K562 (cell line): ENCODE measurements around the gene RNU6-9. TPM values are rescaled to one million over a fixed set of nuclear protein-coding genes. Genes with fewer than 3 reads are reported as not detected.

ENCODE experiments used
- CBFB ChIP-seq: sonication (generic); formaldehyde crosslinking; IDR thresholded peaks from 2 replicates; pipeline ENCODE4 v1.4.0; 2020; ENCODE audit warnings: mild to moderate bottlenecking, missing genetic modification reagents
- CBX1 ChIP-seq: sonication (generic); IDR thresholded peaks from 2 replicates; pipeline ENCODE4 v1.6.1; 2016; ENCODE audit warnings: antibody characterized with exemption, low read depth, mild to moderate bottlenecking
- E4F1 ChIP-seq: fragments of 250-450 bp; sonication (Bioruptor Pico); IDR thresholded peaks from 2 replicates; pipeline ENCODE4 v1.5.0; 2021; ENCODE audit warnings: mild to moderate bottlenecking, borderline replicate concordance
- ETV6 ChIP-seq, 3 experiments: fragments of 150-350 bp in 1 of 3; sonication (generic) in 1 of 3; formaldehyde crosslinking in 1 of 3; IDR thresholded peaks; 2 replicates each; pipeline versions ENCODE4 v1.6.1 to v1.8.0; 2014 to 2022; ENCODE audit warnings: borderline replicate concordance in 2 of 3, low read depth in 2 of 3, antibody characterized with exemption in 1 of 3, low read length in 1 of 3, mild to moderate bottlenecking in 1 of 3, missing genetic modification reagents in 1 of 3
- FOXP1 ChIP-seq: sonication (generic); formaldehyde crosslinking; IDR thresholded peaks from 2 replicates; pipeline ENCODE4 v1.8.0; 2022; ENCODE audit warnings: mild to moderate bottlenecking, missing genetic modification reagents
- HDAC2 ChIP-seq: fragments of 450-650 bp; IDR thresholded peaks from 2 replicates; pipeline ENCODE4 v1.6.1; 2016; ENCODE audit warnings: mild to moderate bottlenecking
- NFATC3 ChIP-seq: fragments of 450-650 bp; IDR thresholded peaks from 2 replicates; pipeline ENCODE4 v1.6.1; 2017; ENCODE audit warnings: mild to moderate bottlenecking
- NRF1 ChIP-seq, 2 experiments: fragments of 450-650 bp; IDR thresholded peaks in 1 of 2; conservative IDR thresholded peaks in 1 of 2; 2 replicates each; pipeline ENCODE4 v1.6.1; 2014; ENCODE audit warnings: mild to moderate bottlenecking in 2 of 2
- POLR2B ChIP-seq: fragments of 450-650 bp; IDR thresholded peaks from 2 replicates; pipeline ENCODE4 v1.6.1; 2018; ENCODE audit warnings: low read depth; ENCODE audit not compliant: partially characterized antibody
- SIN3B ChIP-seq: fragments of 450-650 bp; IDR thresholded peaks from 2 replicates; pipeline ENCODE4 v1.6.1; 2017; ENCODE audit warnings: low read depth, mild to moderate bottlenecking, moderate library complexity
- SIRT6 ChIP-seq: IDR thresholded peaks from one replicate; pipeline ENCODE4 v1.6.1; 2012; ENCODE audit warnings: low read depth, mild to moderate bottlenecking, control low read depth, inconsistent platforms, low read length, moderate library complexity
- SMAD1 ChIP-seq: fragments of 150-350 bp; IDR thresholded peaks from 2 replicates; pipeline ENCODE4 v1.6.1; 2014; ENCODE audit warnings: low read length, low read depth; ENCODE audit not compliant: partially characterized antibody
- SOX6 ChIP-seq: fragments of 450-650 bp; IDR thresholded peaks from 2 replicates; pipeline ENCODE4 v1.6.1; 2014; ENCODE audit warnings: mild to moderate bottlenecking
- TRIM24 ChIP-seq, 2 experiments: fragments of 450-650 bp; IDR thresholded peaks; 2 replicates each; pipeline ENCODE4 v1.6.1; 2016
- XRCC5 ChIP-seq: fragments of 200-400 bp; formaldehyde crosslinking; IDR thresholded peaks from 2 replicates; pipeline ENCODE4 v1.6.1; 2017; ENCODE audit warnings: low read depth, mild to moderate bottlenecking, low read length
- ZBTB17 ChIP-seq: fragments of 450-650 bp; formaldehyde crosslinking; IDR thresholded peaks from 2 replicates; pipeline ENCODE4 v1.4.0; 2020; ENCODE audit warnings: mild to moderate bottlenecking
- ZBTB9 ChIP-seq: fragments of 450-650 bp; formaldehyde crosslinking; IDR thresholded peaks from 2 replicates; pipeline ENCODE4 v1.4.0; 2020; ENCODE audit warnings: mild to moderate bottlenecking, moderate library complexity
- ZNF41 ChIP-seq: fragments of 250-450 bp; sonication (Bioruptor Pico); conservative IDR thresholded peaks from 2 replicates; pipeline ENCODE4 v1.4.0; 2020; ENCODE audit warnings: mild to moderate bottlenecking
- ZSCAN29 ChIP-seq: fragments of 450-650 bp; IDR thresholded peaks from 2 replicates; pipeline ENCODE4 v1.6.1; 2017
- ZZZ3 ChIP-seq: fragments of 450-650 bp; IDR thresholded peaks from 2 replicates; pipeline ENCODE4 v1.6.1; 2016; ENCODE audit warnings: antibody characterized with exemption, mild to moderate bottlenecking, moderate library complexity
- polyA plus RNA-seq, 8 experiments: library from polyadenylated mRNA; depleted of rRNA in 4 of 8; stranded (reverse) in 5 of 8; unstranded in 3 of 8; fragments of >200 nt; fragmentation: Nextera tagmentation in 2 of 8; fragmentation: Illumina TruSeq in 1 of 8; extraction: Ambion mirVana in 2 of 8; extraction: Trizol in 1 of 8; gene quantifications; 2 replicates each; pipeline versions ENCODE4 v1.2.1 to v1.2.3, GENCODE V29; 2011 to 2014; ENCODE audit warnings: inconsistent platforms in 1 of 8, missing spikeins in 1 of 8
- total RNA-seq, 7 experiments: library from RNA; depleted of rRNA in 6 of 7; stranded (reverse); fragments of >200 nt in 6 of 7; fragmentation: Illumina TruSeq in 2 of 7; extraction: Trizol in 2 of 7; gene quantifications; 2 replicates each; pipeline versions ENCODE4 v1.2.1 to v1.2.3, GENCODE V29; 2011 to 2021; ENCODE audit warnings: low replicate concordance in 1 of 7
- TF ChIP-seq, protein P1 (sequence below): sonication (generic); formaldehyde crosslinking; IDR thresholded peaks from 2 replicates; pipeline ENCODE4 v1.8.1; 2022; ENCODE audit warnings: missing genetic modification reagents
- TF ChIP-seq, protein P2 (sequence below): fragments of 450-650 bp; IDR thresholded peaks from 2 replicates; pipeline ENCODE4 v1.6.1; 2016; ENCODE audit warnings: low read depth, mild to moderate bottlenecking, moderate library complexity

RNU6-9 gene
- total and polyA plus RNA-seq, 9 of the 15 experiments (the other 6 are each of a cell fraction or from before 2014, with no cell fraction given), result not detected

DNA sequence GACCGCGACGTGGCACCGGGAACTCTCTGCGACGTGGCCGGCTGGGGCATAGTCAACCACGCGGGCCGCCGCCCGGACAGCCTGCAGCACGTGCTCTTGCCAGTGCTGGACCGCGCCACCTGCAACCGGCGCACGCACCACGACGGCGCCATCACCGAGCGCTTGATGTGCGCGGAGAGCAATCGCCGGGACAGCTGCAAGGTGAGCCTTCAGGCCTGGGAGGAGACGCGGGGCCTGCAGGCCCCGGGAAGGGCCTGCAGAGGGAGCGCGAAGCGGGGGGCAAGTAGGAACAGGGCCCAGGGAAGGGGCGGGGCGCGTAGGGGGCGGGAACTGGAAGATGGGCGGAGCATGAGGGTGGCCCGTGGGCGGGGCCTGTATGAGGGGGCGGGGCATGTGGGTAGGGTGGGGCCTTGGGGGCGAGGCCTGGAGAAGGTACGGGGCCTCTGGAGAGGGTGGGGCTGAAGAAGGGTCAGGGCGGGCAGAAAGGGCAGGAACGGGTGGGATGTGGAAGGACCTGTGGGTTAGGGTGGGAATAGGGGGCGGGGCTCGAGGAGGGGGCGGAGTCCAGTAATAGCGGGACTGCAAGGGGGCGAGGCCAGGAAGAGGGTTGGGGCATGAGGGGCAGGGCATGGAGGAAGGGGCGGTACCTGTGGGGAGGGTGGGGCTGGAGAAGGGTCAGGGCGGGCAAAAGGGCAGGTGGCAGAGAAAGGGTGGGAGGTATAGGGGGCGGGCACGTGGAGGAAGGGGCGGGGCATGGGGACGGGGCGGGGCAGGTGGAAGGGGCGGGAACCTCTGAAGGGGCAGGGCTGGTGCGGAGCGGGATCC, 31.3 kb upstream of the RNU6-9 start (continued):
- TF ChIP-seq POLR2B (no peak), NRF1 (conservative IDR thresholded peaks at IDR 0.05 in 1 of 2, IDR thresholded peaks at IDR 0.05 in 1 of 2) (peak; percentile 82 to 86), SIN3B (peak; percentile 52; the same call in 1 of the 2 replicates), ZBTB9 (CRISPR knock-in tag) (peak; percentile 78), SMAD1 (no peak), ZSCAN29 (no peak), SOX6 (no peak; the same call in 1 of the 2 replicates), HDAC2 (0 out of 2 replicates have a peak, but pooled peaks have one; percentile 50), ETV6 (IDR thresholded peaks at IDR 0.05; ENCODE audit: borderline replicate concordance in 1 of 2, low read depth in 2 of 2, low read length in 1 of 2) (no peak), ETV6 (CRISPR knock-in tag; IDR thresholded peaks at IDR 0.05; ENCODE audit: borderline replicate concordance) (0 out of 2 replicates have a peak, but pooled peaks have one; percentile 36), CBFB (CRISPR knock-in tag) (no peak), FOXP1 (CRISPR knock-in tag) (peak; percentile 85; the same call in 1 of the 2 replicates), CBX1 (peak; percentile 66; the same call in 1 of the 2 replicates), TRIM24 (IDR thresholded peaks at IDR 0.05) (peak in 1 of 2 experiments; percentile 70; a peak in 2 of 4 replicates), NFATC3 (no peak), E4F1 (no peak), XRCC5 (0 out of 2 replicates have a peak, but pooled peaks have one; percentile 78), ZNF41 (CRISPR knock-in tag) (no peak), SIRT6 (no peak), ZZZ3 (no peak), ZBTB17 (CRISPR knock-in tag) (0 out of 2 replicates have a peak, but pooled peaks have one; percentile 19)
- TF ChIP-seq, protein P1, sequence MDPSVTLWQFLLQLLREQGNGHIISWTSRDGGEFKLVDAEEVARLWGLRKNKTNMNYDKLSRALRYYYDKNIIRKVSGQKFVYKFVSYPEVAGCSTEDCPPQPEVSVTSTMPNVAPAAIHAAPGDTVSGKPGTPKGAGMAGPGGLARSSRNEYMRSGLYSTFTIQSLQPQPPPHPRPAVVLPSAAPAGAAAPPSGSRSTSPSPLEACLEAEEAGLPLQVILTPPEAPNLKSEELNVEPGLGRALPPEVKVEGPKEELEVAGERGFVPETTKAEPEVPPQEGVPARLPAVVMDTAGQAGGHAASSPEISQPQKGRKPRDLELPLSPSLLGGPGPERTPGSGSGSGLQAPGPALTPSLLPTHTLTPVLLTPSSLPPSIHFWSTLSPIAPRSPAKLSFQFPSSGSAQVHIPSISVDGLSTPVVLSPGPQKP, result no peak
- TF ChIP-seq, protein P2, sequence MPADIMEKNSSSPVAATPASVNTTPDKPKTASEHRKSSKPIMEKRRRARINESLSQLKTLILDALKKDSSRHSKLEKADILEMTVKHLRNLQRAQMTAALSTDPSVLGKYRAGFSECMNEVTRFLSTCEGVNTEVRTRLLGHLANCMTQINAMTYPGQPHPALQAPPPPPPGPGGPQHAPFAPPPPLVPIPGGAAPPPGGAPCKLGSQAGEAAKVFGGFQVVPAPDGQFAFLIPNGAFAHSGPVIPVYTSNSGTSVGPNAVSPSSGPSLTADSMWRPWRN, result no peak
